HG03469 (cell line): ENCODE measurements around the gene CAMK1D.

Experiments
- ATAC-seq: cut with Tn5 transposase; IDR thresholded peaks from one replicate; pipeline ENCODE4 v1.9.1; 2021; ENCODE audit warnings: mild to moderate bottlenecking, moderate library complexity, moderate number of reproducible peaks; ENCODE audit not compliant: unreplicated experiment

CAMK1D gene

GRCh38 chr10:12615296-12616220 is 266.2 kb downstream of the CAMK1D start:
- no peak for ATAC-seq

GRCh38 chr10:12617191-12618175 is 268.1 kb downstream of the CAMK1D start:
- no peak for ATAC-seq

DNA sequence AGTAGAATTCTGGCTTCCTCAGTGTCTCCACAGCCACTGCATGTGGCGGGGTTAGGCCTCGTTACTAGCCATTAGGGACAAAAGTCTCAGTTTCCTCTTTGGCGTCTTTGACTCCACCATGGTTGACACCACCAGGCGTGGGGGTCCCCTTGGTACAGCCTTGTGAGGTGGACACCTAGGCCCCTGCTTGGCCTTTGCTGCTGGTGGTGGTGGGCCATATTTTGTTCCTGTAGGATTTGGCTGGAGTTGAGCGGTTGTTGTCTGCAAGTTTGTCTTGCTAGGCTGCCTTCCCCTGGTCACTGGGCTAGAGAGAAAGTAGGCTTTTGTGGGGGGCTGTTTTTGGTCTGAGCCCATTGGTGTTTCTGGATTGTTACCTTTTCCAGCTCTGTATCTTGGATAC is 272.7 kb downstream of the CAMK1D start:
- no peak for ATAC-seq

DNA sequence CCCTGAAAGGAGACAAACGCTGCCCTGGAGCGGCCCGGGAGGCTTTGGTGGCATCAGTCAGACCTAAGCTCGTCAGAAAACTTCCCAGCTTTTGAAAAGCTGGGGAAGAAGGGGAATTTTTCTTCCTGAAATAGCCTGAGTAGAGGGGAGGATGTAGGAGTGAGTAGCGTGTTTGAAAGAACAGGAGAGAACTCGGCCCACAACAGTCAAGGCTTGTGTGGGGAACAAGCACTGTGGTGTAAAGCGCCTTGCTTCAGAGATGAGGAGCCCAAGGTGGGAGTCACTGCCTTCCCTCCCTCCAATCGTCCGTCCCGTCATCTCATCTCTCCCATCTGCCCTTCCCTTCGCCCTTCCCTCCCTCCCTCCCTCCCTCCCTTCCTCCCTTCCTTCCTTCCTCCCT is 273.3 kb downstream of the CAMK1D start:
- no peak for ATAC-seq

DNA sequence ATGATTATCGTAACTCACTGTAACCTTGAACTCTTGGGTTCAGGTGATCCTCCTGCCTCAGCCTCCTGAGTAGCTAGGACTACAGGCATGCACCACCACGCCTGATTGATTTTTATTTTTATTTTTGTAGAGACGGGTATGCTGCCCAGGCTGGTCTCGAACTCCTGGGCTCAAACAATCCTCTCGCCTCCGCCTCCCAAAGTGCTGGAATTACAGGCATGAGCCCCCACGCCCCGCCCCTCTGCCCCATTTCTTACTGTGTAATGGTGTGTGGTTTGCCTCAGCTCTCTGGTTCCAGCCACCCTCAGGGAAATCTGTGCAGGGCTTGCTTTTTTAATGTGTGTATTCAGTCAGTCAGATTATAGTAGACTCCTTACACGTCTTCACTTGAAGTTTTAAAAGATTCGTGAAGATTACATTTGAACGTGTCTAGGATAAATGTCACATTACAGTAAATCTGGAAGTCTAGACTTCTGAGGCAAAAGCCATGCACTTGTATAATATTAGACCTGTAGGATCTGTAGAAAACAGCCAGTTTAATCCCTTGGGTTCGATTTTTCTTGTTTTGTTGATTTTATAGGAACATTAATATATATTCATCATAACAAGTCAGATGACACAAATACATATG is 276.2 kb downstream of the CAMK1D start:
- no peak for ATAC-seq

GRCh38 chr10:12628153-12628552 is 278.8 kb downstream of the CAMK1D start:
- ATAC-seq, result no peak

GRCh38 chr10:12628964-12629766 is 279.8 kb downstream of the CAMK1D start:
- ATAC-seq, result no peak

DNA sequence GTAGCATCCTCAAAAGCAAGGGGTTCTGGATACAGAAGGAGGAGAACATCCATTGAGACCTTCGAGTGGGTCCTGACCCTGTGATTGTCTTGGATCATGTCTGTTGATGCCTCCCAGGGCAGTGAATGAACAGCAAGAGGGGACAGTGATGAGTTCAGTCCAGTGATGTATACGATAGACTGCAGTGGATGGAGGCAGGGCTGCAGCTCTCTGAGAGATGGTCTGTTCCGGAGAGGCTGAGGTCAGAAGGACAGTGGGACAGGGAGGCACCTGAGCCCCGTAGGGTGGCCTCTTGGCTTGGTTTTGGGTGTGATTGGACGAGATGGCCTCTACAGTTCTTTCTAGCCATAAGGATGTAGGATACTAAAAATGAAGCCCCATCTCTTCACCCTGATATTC is 280.4 kb downstream of the CAMK1D start:
- ATAC-seq, result no peak

DNA sequence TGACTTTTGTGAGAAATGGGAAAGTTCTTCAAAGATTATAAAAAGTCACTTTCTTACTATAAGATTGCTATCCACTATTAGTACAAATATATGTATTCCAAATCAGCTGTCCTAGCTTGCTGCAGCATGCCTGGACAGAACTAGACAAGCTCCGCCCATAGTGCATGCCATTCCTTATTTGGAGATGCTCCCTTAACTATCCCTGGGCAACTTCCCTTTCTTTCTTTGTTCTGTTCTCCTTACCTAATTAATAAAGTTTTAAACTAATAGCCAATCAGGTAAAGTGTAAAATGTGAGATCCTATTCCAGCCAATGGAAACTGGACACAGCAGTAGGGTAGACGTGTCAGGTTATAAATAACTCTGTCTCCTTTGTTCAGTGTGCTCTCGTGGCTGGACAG is 281.9 kb downstream of the CAMK1D start:
- ATAC-seq, result no peak

GRCh38 chr10:12631787-12632562 is 282.6 kb downstream of the CAMK1D start:
- no peak for ATAC-seq

DNA sequence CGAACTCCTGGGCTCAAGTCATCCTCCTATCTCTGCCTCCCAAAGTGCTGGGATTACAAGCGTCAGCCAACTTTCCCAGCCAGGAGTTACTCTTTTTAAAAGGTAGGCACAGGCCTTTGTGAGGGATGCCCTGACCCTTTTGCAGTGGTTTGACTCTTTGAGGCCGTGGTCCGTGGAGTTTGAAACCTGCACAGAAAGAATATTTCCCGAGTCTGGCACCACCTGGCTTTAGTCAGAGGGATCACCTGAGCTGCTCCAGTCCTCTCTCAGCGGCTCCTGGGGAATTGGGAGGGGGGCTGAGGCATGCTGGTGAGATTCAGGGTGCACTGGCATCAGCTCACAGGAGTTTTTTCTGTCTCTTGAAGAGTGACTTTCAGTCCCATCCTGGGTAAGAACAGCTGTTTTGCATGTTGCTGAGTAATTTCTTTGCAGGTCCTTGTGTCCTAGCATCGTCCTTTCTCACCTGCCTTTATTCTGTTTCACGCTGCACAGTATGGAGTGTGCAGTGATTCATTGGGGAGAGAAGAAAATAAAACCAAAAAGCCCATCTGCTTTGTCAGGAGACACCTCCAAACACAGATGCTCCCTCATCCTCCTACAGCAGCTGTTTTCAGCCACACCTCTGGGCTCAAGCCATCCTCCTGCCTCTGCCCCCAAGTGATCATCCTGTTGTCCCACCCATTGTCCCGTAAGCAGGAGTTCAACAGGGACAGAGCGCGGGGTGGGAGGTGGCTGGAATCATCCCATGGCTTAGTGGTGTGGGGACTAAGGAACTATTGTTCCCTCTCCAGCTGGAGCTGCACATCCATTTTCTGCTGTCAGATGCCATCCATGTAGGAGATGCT is 284.7 kb downstream of the CAMK1D start:
- no peak for ATAC-seq

- no peak for ATAC-seq
Measured at GRCh38 chr10:12634621-12634931, 285.2 kb downstream of the CAMK1D start.

GRCh38 chr10:12635127-12635541 is 285.8 kb downstream of the CAMK1D start:
- ATAC-seq, result no peak

DNA sequence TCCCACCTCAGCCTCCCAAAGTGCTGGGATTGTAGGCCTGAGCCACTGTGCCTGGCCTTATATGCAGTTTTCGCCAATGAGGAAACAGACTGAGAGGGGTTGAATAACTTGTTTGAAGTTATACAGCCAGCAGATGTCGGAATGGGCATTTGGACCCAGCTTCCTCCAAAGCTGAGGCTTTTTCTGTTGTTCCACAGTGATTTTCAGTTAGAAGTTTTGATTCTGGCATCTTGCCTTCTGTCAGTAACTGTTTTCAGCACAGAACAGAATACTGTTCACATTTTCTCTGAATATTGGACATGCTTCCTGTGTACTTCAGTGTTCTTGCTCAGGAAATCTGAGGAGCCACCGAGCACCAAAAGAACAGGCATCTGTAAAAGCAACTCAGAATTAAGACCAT is 287.2 kb downstream of the CAMK1D start:
- ATAC-seq, result no peak

GRCh38 chr10:12637649-12638048 is 288.3 kb downstream of the CAMK1D start:
- no peak for ATAC-seq

- no peak for ATAC-seq
Measured at GRCh38 chr10:12638103-12638502, 288.8 kb downstream of the CAMK1D start.

GRCh38 chr10:12638781-12639180 is 289.4 kb downstream of the CAMK1D start:
- ATAC-seq, result no peak

DNA sequence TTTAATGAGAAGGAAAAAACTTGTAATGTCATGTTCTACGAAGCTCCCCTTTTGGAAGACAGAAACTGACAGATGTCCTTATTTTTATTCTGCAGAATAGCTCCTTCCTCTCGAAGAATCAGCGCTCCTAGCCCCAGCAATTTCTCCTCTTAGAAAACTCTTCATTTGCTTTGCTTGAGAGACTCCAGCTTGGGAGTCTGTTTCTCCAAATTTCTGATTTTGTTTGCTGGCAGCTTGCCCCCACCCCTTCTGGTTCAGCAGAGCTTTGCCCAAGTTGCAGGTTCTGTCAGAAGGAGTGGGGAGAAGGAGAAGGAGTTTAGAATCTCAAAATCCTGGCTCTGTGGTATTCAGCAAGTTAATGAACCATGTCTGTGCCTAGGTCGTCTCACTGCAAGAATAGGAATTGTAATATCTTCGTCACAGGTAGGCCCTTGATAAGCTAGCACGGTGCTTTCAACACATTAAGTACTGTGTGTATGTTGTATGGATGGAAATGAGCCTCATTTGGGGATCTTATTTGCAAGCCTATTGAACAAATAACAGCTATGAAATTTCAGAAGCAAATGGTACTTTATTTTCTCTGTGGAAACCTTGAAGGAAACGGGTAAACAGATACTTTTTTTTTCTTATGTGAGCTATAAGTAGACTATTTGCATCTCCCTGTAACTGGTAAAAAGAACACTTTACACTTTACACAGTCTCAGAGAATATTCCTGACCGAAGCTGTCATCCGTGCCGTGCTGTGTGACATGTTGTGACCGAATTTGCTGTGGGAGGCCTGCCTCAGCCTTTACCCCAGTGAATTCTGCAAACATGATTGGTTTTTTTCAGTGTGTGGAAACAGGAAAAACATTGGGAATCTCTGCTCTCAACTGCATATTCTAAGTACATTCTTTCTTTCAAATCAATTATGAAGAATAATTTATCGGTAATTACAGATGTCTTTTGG is 290.9 kb downstream of the CAMK1D start:
- no peak for ATAC-seq
